Activated CD8-positive, alpha-beta memory T cell treated with anti-CD3 and anti-CD28 coated beads for 24 hours (primary cell): ENCODE measurements around the gene AP5B1.
A peak's percentile ranks its signal among the peaks of the same experiment; 100 is the strongest.

Experiments used
- DNase-seq: peaks from one replicate; pipeline ENCODE4 v3.0.0-alpha.2; 2020

Gene AP5B1

DNA sequence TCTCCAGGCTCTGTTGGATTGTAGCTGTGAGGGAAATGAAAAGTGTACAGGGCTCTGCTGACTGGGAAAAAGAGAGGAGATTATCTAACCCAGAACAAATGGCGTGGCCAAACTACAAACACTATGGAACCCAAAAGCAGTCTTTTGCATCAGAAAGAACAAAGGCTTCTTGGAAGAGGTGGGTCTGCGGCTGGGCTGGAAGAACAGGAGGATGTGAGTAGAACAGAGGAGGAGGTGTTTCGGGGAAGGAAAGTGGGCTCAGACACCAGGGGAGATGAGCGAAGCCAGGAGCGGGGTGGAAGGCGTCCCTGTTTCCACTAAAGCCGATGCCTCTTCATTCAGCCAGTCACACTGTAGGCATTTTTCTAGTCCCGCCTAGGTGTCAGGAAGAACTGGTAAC is 18.1 kb upstream of the AP5B1 start:
- no peak for DNase-seq

GRCh38 chr11:65797711-65798110 is 16.9 kb upstream of the AP5B1 start:
- no peak for DNase-seq

GRCh38 chr11:65796726-65797601 is 16.2 kb upstream of the AP5B1 start:
- DNase-seq = no peak

DNA sequence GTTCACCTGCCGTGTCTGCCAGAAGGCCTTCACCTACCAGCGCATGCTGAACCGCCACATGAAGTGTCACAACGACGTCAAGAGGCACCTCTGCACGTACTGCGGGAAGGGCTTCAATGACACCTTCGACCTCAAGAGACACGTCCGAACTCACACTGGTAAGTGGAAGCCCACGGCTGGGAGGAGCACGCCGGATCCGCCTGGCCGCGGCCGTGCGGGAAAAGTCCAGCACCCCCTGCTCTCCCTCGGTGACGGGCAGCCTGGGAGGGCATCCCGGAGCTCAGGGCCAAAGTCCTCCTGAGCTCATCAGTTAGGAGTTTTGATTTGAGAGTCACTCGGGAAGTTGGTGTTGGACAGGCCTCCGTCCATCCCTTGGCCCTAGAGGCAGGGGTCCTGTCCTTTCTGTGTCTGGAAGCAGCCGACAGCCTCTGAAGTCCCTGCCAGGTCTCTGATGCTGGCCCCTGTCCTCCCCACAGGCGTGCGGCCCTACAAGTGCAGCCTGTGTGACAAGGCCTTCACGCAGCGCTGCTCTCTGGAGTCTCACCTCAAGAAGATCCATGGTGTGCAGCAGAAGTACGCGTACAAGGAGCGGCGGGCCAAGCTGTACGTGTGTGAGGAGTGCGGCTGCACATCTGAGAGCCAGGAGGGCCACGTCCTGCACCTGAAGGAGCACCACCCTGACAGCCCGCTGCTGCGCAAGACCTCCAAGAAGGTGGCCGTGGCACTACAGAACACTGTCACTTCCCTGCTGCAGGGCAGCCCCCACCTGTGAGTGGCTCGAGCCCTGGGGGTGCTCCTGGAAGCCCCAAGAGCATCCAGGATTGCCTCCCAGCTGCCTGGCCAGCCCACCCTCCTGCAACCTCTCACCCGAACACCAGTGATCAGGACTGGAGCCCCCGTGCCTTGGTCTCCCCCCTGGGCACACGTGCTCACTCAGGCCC is 14.1 kb upstream of the AP5B1 start:
- no peak for DNase-seq

- no peak for DNase-seq
Measured at GRCh38 chr11:65793625-65794400, 13.0 kb upstream of the AP5B1 start.

DNA sequence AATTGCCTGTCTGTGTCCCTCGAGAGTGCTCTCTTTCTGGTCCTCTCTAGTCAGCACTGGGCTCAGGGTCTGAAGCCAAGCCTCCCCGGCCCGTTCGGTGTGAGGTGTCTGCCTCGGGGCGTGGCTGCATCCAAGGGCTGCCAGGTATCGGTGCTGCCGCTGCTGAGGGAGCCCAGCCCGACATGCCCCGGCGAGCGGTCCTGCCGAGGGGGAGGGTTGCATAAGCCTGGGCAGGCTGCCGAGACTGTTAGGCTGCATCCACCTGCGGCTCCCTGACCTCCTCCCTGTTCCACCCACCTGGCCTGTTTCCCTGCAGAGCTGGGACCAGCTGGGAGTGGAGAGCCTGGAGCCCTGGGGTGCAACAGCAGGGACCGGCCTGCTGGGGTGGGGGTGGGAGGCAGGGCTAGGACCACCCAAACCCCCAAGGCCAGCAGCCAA is 12.4 kb upstream of the AP5B1 start:
- no peak for DNase-seq

GRCh38 chr11:65792456-65792855 is 11.7 kb upstream of the AP5B1 start:
- DNase-seq = no peak

DNA sequence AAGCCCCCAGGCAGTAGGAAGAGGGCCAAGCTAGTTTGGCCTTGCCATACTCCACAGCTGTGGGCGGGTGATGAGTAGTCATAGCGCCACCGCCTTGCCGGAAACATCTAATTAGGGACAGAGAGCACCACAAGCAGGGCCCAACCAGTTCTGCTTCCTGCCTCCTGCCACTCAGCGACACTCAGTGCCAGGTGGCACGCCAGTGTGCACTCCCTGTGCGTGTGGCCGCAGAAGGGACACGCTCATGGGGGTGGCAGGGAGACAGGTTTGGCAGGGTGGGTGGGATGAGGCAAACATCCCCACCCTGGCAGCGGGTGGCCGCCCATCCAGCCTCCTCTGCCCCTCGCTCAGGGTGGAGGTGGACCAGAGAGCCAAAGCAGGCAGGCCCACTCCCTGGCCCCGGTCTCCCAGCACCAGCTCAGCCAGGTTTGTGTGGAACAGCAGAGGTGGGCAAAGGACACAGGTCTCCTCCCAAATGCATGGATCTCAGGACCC is 11.0 kb upstream of the AP5B1 start:
- peak; percentile 82 for DNase-seq

DNA sequence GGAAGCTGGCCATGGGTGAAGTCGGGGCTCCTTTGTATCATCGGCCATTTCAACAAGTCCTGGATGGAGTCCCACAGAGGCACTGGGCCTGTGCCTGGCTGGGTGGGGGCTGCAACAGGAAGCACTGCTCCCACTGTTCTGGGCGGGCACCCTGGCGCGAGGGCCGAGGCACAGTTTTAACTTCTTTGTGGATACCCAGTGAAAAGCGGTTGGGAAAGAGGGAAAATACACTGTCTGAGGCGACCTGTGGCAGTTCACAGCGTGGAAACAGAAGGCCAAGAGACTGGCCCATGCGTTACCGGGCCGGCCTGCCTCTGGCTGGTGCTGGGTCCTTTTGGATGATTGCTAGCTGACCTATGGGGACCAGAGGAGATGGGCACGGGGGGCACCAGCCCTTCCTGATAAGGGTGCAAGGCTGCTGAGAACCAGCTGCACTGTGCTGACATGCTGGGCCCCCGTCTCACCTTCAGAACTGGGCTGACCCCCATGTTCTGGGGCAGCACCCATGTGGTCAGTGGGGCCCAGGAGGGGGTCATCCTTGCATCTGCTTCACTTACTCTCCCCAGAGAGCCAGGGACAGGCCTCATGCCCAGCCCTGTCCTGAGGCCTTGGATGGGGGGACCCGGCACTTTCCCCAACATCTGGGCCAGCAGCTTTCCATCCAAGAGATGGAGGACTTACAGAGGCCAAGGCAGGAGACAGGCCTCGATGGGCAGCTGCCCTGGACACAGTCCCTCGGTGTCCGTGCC is 10.3 kb upstream of the AP5B1 start:
- DNase-seq = no peak

- DNase-seq = no peak
Measured at GRCh38 chr11:65790104-65790901, 9.5 kb upstream of the AP5B1 start.

DNA sequence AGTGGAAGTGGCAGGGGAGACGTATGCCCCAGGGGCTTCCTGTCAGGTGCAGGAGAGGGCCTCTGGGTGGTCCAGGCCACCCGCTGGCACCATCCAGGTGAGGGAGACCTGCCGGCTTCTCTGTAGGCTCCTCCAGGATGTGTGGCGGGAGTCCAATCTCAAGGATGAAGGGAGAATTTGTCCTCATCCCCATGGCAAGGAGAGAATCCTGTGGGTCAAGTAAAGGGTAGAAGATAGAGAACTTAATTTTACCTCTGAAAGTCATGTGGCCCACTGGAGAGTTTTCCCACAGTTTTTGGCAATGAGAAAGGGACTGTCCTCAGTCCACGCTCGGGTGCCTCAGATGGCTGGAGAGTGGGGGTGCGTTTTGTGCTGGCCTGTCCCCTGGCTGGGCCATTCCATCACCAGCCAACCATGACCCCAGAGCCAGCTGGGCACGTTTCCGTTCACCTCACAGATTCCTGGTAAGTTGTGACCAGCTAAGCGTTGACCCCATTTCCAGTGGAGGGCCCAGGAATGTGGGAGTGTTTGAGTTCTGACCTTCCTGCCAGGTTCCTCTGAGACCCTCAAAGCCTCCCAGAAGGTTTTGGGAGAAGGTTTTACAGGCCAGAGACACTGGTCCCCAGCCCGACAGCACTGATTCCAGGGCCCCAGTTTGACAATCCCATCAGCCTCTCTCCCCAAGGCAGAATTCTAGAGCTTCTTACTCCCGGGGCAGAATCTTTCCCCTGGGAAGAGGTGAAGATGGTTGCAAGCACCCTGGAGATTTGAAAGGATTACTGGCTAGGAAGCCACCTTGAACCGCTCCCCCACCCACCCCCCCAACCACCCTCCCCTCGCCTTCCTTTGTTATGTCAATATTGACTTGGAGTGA is 8.7 kb upstream of the AP5B1 start:
- no peak for DNase-seq

DNA sequence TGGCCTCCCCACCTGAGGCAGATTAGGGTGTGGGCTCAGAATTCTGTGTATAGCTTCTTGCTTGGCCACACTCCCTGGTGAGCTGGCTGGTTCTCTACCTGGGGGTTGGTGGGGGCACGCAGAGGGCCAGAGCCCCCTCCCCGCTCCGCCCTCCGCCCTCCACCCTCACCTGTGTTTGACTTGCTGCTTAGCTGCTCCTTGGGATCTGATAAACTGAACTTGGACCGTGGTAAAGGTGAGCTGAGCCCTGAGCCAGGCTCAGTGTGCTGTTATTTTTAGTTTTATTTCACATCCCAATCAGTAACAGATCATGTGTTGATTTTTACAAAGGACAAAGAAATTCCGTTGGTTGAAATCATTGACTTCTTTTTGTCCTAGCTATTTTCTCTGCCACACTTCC is 8.0 kb upstream of the AP5B1 start:
- DNase-seq = no peak

GRCh38 chr11:65787649-65788622 is 7.2 kb upstream of the AP5B1 start:
- no peak for DNase-seq

DNA sequence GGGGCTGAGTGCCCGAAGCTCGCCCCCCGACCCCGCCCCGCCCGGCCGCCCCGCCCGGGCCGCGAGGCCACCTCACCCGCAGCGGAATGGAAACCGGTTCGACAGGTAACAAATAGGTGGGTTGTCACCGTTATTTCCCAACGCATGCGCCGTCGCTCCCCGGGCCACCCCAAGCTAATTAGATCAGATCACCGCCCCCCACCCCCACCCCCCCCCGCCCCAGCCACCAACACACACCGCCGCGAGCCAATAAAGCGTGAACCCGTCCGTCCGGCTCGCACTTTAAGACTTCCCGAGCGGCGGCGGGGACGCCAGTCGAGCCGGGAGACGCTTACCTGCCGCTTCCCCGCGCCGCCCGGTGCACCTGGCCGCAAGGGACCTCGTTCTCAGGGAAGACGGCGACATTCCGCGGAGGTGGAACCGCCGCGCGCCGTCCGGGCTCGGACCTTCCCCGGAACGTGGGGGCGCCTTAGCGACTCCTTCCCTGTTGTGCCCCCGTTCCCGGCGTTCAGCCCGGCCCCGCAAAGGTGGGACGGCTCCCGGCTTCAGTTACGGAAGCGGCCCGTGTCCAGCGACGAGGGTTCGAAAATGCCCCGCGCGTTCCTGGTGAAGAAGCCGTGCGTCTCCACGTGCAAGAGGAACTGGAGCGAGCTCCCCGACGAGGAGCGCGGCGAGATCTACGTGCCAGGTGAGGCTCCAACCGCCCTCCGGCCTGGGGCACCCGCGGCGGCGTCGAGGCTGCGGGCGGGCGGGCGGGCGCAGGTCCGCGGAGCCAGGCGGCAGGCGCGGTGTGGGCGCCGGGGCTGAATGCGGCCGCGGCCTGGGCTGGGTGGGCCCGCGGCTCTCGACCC is 6.2 kb upstream of the AP5B1 start, which contains the start of gene OVOL1:
Gene OVOL1, plus strand, starts transcription at position 278 of the 851 bp plus-strand sequence. Its CDS starts 311 bp downstream, at position 589.
- no peak for DNase-seq

DNA sequence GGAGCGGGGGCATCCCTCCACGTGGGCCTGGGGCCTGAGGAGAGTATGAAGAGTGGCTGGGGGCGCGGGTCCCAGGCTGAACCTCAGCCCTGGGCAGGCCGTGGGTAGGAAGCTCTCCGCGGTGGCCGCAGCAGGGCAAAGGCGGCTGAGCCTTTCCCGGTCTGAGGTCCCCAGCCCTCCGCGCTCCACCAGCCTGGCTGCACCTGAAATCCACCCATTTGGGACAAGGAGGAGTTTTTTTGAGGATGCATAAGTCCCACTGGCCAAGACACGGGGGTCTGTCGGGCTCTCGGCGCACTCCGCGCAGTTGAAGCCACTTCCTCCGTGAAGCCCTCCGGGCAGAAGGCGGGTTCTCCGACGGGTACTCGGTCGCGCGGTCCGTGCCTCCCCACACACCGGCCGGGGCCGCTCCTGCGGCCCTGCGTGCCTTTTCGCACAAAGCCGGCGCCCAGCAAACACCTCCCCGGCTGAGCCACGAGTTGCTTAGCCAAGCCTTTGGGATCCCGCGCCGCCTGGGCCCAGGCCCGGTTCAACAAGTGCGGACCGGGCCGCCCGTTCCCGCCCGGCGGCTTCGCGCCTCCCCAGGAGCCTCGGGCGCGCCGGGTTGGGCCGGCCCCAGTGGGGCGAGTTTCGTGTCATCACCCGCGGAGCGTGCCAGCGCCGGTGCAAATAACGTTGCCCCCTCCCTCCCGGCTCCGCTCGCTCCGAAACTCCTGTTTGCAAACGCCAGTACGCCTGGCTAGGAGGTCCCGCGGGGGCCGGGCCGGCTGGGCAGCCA is 5.4 kb upstream of the AP5B1 start:
- DNase-seq = peak; percentile 70

GRCh38 chr11:65785319-65786007 is 4.7 kb upstream of the AP5B1 start:
- no peak for DNase-seq
